GM19395 (cell line): ENCODE results near the gene YWHAB.

Source experiments
- ATAC-seq: cut with Tn5 transposase; IDR thresholded peaks from one replicate; pipeline ENCODE4 v1.9.1; 2021; ENCODE audit warnings: mild to moderate bottlenecking, moderate library complexity; ENCODE audit not compliant: unreplicated experiment

YWHAB gene

GRCh38 chr20:44950368-44950767, 64.9 kb downstream of the YWHAB start:
- no peak for ATAC-seq

GRCh38 chr20:44952731-44953130, 67.2 kb downstream of the YWHAB start:
- no peak for ATAC-seq

- no peak for ATAC-seq
These were observed 68.7 kb downstream of the YWHAB start for GRCh38 chr20:44954211-44954610.

- ATAC-seq = no peak
These were observed 69.8 kb downstream of the YWHAB start for GRCh38 chr20:44955270-44955669.

GRCh38 chr20:44956410-44956809, 70.9 kb downstream of the YWHAB start:
- ATAC-seq = no peak
